Suprapubic skin (tissue), 4 donors: Measurements from ENCODE around the gene BTG3. TPM values are rescaled to one million over a fixed set of nuclear protein-coding genes. Genes with fewer than 3 reads are reported as not detected.

Source experiments
- DNase-seq, 2 donors: peaks; one replicate each; pipeline ENCODE4 v3.0.0-alpha.2; 2019; ENCODE audit warnings: low spot score in 2 of 2
- H3K27ac ChIP-seq: fragments of 200-600 bp; sonication (generic); one replicate; pipeline ENCODE4 v1.5.1; 2019
- H3K27me3 ChIP-seq: fragments of 200-600 bp; sonication (generic); one replicate; pipeline ENCODE4 v1.5.1; 2019
- H3K36me3 ChIP-seq: fragments of 200-600 bp; sonication (generic); one replicate; pipeline ENCODE4 v1.5.1; 2019
- H3K4me1 ChIP-seq: fragments of 200-600 bp; sonication (generic); one replicate; pipeline ENCODE4 v1.5.1; 2019
- H3K4me3 ChIP-seq: fragments of 200-600 bp; sonication (generic); one replicate; pipeline ENCODE4 v1.5.1; 2019; ENCODE audit warnings: mild to moderate bottlenecking
- H3K9me3 ChIP-seq: fragments of 200-600 bp; sonication (generic); one replicate; pipeline ENCODE4 v1.5.1; 2019
- CTCF ChIP-seq, 2 donors: fragments of 200-600 bp in 1 of 2; fragments of 450-650 bp in 1 of 2; sonication (generic) in 1 of 2; IDR thresholded peaks; one replicate each; pipeline ENCODE4 v1.5.1; 2016 to 2019; ENCODE audit warnings: antibody characterized with exemption in 2 of 2, mild to moderate bottlenecking in 1 of 2, moderate library complexity in 1 of 2
- EP300 ChIP-seq: sonication (generic); formaldehyde crosslinking; IDR thresholded peaks from one replicate; pipeline ENCODE4 v1.6.1; 2017; ENCODE audit warnings: antibody characterized with exemption
- POLR2A ChIP-seq, 2 donors: fragments of 450-650 bp; IDR thresholded peaks; one replicate each; pipeline ENCODE4 v1.6.1; 2017; ENCODE audit warnings: antibody characterized with exemption in 2 of 2, mild to moderate bottlenecking in 2 of 2, moderate library complexity in 2 of 2
- POLR2AphosphoS5 ChIP-seq, 3 donors: sonication (generic); formaldehyde crosslinking; IDR thresholded peaks; one replicate each; pipeline ENCODE4 v1.6.1; 2017; ENCODE audit warnings: antibody characterized with exemption in 3 of 3
- WGBS: methylation state at CpG from one replicate; pipeline ENCODE4 v1.1.5; 2018; 5-methylcytosine and 5-hydroxymethylcytosine counted together
- total RNA-seq, 4 donors: library from RNA; depleted of rRNA; stranded (reverse); fragments of >200 nt; gene quantifications; one replicate each; pipeline ENCODE4 v1.1.0, GENCODE V29; 2016

The BTG3 gene
- total RNA-seq, 4 donors from 2014 or later, result 50.4 to 81.5 (median 72.4) TPM

GRCh38 chr21:17578162-17578561 is 34.5 kb downstream of the BTG3 start:
- Histone ChIP-seq H3K4me3 (no peak overlapping the region), H3K9me3 (no peaks in the 10 kb centered on the region), H3K4me1 (no peaks in the 10 kb centered on the region), H3K36me3 (no peaks in the 10 kb centered on the region), H3K27me3 (no peaks in the 10 kb centered on the region), H3K27ac (no peak overlapping the region)
- TF ChIP-seq POLR2A (IDR thresholded peaks at IDR 0.05) (no peak), EP300 (no peak), CTCF (IDR thresholded peaks at IDR 0.05) (no peak)
- no peak for DNase-seq
- 94% methylated on average over 2 of the region's 2 CpGs for WGBS

GRCh38 chr21:17577701-17578100 is 35.0 kb downstream of the BTG3 start:
- Histone ChIP-seq H3K9me3 (no peaks in the 10 kb centered on the region), H3K4me3 (no peak overlapping the region), H3K4me1 (no peaks in the 10 kb centered on the region), H3K36me3 (no peaks in the 10 kb centered on the region), H3K27ac (no peak overlapping the region), H3K27me3 (no peaks in the 10 kb centered on the region)
- WGBS, result 76% methylated on average over 1 of the region's 1 CpG
- DNase-seq, result no peak
- no peak for TF ChIP-seq EP300
- no peak for TF ChIP-seq CTCF (IDR thresholded peaks at IDR 0.05)
- TF ChIP-seq POLR2AphosphoS5 (IDR thresholded peaks at IDR 0.05), result no peak
- TF ChIP-seq POLR2A (IDR thresholded peaks at IDR 0.05), result no peak

GRCh38 chr21:17576080-17576835 is 36.4 kb downstream of the BTG3 start:
- H3K27ac ChIP-seq, result no peak overlapping the region
- H3K36me3 ChIP-seq, result no peaks in the 10 kb centered on the region
- no peaks in the 10 kb centered on the region for H3K27me3 ChIP-seq
- TF ChIP-seq POLR2AphosphoS5 (IDR thresholded peaks at IDR 0.05), result no peak
- TF ChIP-seq POLR2A (IDR thresholded peaks at IDR 0.05), result no peak
- TF ChIP-seq EP300, result no peak
- TF ChIP-seq CTCF (IDR thresholded peaks at IDR 0.05), result no peak
- H3K4me3 ChIP-seq, result no peak overlapping the region
- 48% methylated on average over 5 of the region's 5 CpGs for WGBS
- H3K9me3 ChIP-seq, result no peaks in the 10 kb centered on the region
- H3K4me1 ChIP-seq, result no peaks in the 10 kb centered on the region
- DNase-seq, result no peak

GRCh38 chr21:17575076-17575475 is 37.6 kb downstream of the BTG3 start:
- 94% methylated on average over 5 of the region's 5 CpGs for WGBS
- H3K4me1 ChIP-seq, result no peaks in the 10 kb centered on the region
- H3K9me3 ChIP-seq, result no peaks in the 10 kb centered on the region
- H3K4me3 ChIP-seq, result no peak overlapping the region
- no peaks in the 10 kb centered on the region for H3K36me3 ChIP-seq
- DNase-seq, result no peak
- TF ChIP-seq CTCF (IDR thresholded peaks at IDR 0.05), result no peak
- TF ChIP-seq EP300, result no peak
- no peak for TF ChIP-seq POLR2AphosphoS5 (IDR thresholded peaks at IDR 0.05)
- TF ChIP-seq POLR2A (IDR thresholded peaks at IDR 0.05), result no peak
- no peaks in the 10 kb centered on the region for H3K27me3 ChIP-seq
- no peak overlapping the region for H3K27ac ChIP-seq

GRCh38 chr21:17572431-17572830 is 40.3 kb downstream of the BTG3 start:
- H3K4me3 ChIP-seq, result no peak overlapping the region

More at GRCh38 chr21:17572431-17572830, 40.3 kb downstream of the BTG3 start:
- H3K36me3 ChIP-seq, result no peaks in the 10 kb centered on the region
- no peak overlapping the region for H3K27ac ChIP-seq
- H3K9me3 ChIP-seq, result no peaks in the 10 kb centered on the region
- DNase-seq, result no peak
- TF ChIP-seq EP300, result no peak
- no peak for TF ChIP-seq CTCF (IDR thresholded peaks at IDR 0.05)
- no peaks in the 10 kb centered on the region for H3K4me1 ChIP-seq
- 92% methylated on average over 6 of the region's 6 CpGs for WGBS
- no peaks in the 10 kb centered on the region for H3K27me3 ChIP-seq
